Neural progenitor cell (in vitro differentiated cells): ENCODE measurements around the gene RAPGEF4.

Source experiments
- CTCF ChIP-seq: fragments of 200-600 bp; sonication (generic); IDR thresholded peaks from 2 replicates; pipeline ENCODE4 v1.5.1; 2017; ENCODE audit warnings: antibody characterized with exemption, mild to moderate bottlenecking
- EZH2 ChIP-seq: fragments of 200-600 bp; sonication (generic); IDR thresholded peaks from 2 replicates; pipeline ENCODE4 v1.6.1; 2017; ENCODE audit warnings: antibody characterized with exemption, mild to moderate bottlenecking, moderate library complexity
- EZH2phosphoT487 ChIP-seq: fragments of 200-600 bp; sonication (generic); IDR thresholded peaks from 2 replicates; pipeline ENCODE4 v1.6.1; 2017; ENCODE audit warnings: antibody characterized with exemption

GRCh38 chr2:172697296-172697695 lies 38.3 kb upstream of the RAPGEF4 start:
- no peak for TF ChIP-seq CTCF
- TF ChIP-seq EZH2phosphoT487: no peak
- no peak for TF ChIP-seq EZH2
